ENCODE results near the gene DPRX.
"Not testable (repeated sequence)": the region's sequence is repeated elsewhere in the genome, so short reads cannot be mapped to it uniquely, and the experiment has no call there.

Gene DPRX

GRCh38 chr19:53646144-53646543 lies 14.3 kb downstream of the DPRX start:
- no peak for DNase-seq (ENCODE audit: low read depth, low spot score)

- DNase-seq (ENCODE audit: low read depth, low spot score): no peak
Measured at GRCh38 chr19:53647350-53647749, 15.6 kb downstream of the DPRX start.

DNA sequence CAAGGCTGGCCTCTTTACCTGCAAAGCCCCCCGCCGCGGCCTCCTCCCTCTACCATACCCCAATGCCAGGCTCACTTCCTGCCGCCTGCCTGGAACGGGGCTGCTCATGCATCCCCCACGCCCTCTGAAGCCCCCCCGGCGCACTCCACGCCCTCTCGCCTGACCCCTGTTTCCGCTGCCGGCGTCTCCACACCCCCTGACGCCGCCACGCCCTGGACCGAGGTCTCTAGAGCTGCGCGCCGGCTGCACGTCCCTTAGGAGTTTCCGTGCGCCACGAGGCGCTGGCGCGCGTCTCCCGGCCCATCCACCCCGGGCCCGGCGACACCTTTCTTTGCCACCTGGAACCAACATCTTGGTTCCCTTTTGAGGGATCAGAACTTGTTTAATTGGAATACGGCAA lies 16.0 kb downstream of the DPRX start:
- no peak for DNase-seq (ENCODE audit: low read depth, low spot score)

- no peak for DNase-seq (ENCODE audit: low read depth, low spot score)
Measured at GRCh38 chr19:53649746-53650593, 18.2 kb downstream of the DPRX start.

- no peak for DNase-seq (ENCODE audit: low read depth, low spot score)
Measured at GRCh38 chr19:53652476-53652875, 20.7 kb downstream of the DPRX start.

DNA sequence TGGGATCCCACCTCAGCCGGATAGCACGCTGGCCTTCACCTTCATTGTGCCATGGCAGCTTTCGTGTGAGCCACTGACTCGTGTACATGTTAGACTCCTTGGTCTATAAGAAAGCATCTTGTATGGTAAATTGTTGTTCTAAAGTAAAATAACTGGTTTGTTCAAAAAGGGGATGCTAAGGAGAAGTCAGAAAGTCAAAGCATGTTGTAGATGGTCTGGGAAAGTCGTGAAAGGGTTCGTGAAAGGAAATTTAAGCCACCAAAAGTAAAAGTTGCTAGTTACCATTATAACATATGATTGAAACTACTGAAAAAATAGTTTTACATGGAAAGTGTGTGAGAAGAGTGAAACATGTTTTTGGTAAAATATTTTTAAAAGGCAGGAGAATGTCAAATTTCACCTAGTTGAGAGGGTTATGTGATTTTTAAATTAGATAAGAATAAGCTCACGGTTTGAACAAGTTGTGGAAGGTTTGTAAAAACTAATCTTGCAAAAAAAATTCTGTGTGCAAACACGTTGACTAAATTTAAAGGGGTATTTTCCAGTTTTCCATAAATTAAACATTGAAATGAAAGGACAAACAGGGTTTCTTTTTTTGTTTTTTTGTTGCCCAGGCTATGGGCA lies 23.4 kb downstream of the DPRX start:
- DNase-seq (ENCODE audit: low read depth, low spot score): no peak

DNA sequence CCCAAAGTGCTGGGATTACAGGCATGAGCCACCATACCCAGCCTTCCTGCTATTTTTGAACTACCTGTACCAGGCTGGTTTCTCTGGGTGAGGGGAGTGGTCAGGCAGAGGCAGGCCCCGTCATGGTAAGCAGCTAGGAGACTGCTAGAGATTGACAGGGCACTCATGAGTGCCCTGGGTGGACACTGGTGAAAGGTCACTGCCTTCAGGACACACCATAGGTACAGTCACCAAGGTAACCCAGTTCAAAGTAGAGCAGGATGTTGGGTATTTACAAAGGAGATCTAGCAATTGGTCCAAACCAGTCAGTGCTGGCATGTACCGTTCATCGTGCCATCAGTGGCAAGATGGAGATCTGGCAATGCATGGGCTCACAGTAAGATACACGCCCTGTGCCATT lies 25.5 kb downstream of the DPRX start:
- DNase-seq (ENCODE audit: low read depth, low spot score): no peak

DNA sequence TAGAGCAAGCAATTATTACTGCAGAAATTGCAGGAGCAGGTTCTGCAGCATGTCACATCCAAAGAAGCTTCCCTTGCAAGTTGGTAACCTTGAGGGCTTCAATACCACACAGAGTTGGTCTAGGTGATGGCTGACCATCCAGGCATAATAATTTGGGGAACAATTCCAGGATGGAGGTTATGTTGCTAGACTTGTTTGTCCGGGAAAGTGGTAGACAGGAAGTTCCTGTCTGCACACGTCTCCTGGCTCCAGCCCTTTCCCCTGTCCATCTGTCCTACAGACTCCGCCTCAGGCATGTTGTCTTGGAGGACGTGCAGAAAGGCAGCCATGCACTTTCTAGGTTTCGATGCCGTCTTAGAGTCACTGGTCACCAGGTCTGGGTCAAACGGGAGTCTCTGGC lies 26.0 kb downstream of the DPRX start:
- no peak for DNase-seq (ENCODE audit: low read depth, low spot score)

GRCh38 chr19:53659292-53659691 lies 27.5 kb downstream of the DPRX start:
- DNase-seq (ENCODE audit: low read depth, low spot score): no peak

DNA sequence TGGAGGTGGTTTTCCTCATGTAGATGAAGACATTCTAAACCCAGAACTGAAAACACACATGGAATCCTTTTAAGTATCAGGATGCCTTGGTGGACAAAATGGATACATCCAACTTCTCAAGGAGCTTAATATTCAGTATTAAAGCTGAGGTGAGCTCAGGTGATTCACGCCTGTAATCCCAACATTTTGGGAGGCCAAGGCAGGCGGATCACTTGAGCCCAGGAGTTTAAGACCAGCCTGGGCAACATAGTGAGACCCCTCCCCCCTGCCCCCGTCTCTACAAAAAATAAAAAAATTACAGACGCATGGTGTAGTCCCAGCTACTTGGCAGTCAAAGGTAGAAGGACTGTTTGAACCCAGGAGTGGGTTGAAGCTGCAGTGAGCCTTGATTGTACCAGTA lies 28.8 kb downstream of the DPRX start:
- DNase-seq (ENCODE audit: low read depth, low spot score): no peak

DNA sequence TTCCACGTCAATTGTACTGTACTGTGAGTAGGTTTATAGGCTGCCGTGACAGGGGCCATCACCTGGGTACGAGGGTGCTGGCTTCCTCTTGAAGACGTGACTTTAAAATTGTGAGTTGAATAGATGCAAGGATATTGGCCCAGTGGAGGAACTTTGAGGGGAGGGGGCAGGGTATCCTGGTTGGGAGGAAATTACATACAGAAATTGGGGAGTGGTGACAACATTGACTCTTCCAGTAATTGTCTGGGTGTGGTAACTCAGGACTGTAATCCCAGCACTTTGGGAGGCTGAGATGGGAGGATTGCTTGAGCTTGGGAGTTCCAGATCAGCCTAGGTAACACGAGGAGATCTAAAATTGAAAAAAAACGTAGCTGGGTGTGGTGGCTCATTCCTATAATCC lies 30.4 kb downstream of the DPRX start:
- no peak for DNase-seq (ENCODE audit: low read depth, low spot score)

GRCh38 chr19:53664152-53664551 lies 32.4 kb downstream of the DPRX start:
- no peak for DNase-seq (ENCODE audit: low read depth, low spot score)

DNA sequence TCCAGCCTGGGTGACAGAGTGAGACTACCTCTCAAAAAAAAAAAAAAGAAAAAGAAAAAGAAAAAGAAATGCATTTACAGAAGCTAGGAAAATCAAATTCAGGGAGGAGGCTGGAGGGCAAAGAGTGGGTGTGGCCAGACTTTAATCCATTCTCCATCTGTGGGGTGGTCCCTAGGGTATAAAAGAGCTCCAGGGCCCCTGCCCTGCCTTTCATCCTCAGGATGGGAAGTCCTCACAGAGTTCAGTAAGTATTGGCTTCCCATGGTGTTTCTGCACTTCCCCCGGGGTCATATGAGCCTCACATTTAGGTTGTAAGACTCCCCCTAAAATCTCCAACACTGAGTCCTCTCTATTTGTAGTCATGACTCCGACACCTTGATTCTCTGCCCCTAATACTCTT lies 33.0 kb downstream of the DPRX start:
- no peak for DNase-seq (ENCODE audit: low read depth, low spot score)

- DNase-seq (ENCODE audit: low read depth, low spot score): not testable (repeated sequence)
Measured at GRCh38 chr19:53666331-53666730, 34.5 kb downstream of the DPRX start.

GRCh38 chr19:53668804-53669203 lies 37.0 kb downstream of the DPRX start:
- not testable (repeated sequence) for DNase-seq (ENCODE audit: low read depth, low spot score)

GRCh38 chr19:53670345-53670744 lies 38.5 kb downstream of the DPRX start:
- no peak for DNase-seq (ENCODE audit: low read depth, low spot score)

DNA sequence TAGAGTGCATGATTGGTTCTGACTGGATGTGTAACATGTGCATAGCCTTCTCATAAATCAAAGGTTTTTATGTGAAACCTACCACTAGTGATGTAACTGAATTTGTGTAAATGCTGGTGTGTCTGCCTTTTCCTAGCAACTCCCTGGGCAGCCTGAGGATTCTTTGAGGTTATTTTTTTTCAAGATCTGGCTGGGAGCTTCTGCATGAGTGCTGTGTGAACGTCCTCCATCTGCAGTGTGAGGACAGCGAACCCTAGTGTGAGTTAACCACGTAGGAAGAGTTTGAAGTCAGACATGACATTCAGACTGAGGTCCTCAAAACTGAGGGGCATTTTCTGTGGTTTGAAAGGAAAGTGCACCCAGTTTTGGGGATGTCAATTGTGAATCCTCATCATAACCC lies 39.9 kb downstream of the DPRX start:
- DNase-seq (ENCODE audit: low read depth, low spot score): no peak
